Transverse colon (tissue), 4 donors: Measurements from ENCODE around the gene CD52. TPM values are rescaled to one million over a fixed set of nuclear protein-coding genes. Genes with fewer than 3 reads are reported as not detected.

Experiments
- DNase-seq: peaks from one replicate; pipeline ENCODE4 v3.0.0-alpha.2; 2019
- H3K27ac ChIP-seq, 4 donors: fragments of 200-600 bp; sonication (generic); 2 replicates each; pipeline ENCODE4 v1.5.1; 2016 to 2018; ENCODE audit warnings: inconsistent platforms in 4 of 4
- H3K27me3 ChIP-seq: fragments of 200-600 bp; sonication (generic); 2 replicates; pipeline ENCODE4 v1.5.1; 2017; ENCODE audit warnings: inconsistent platforms
- H3K36me3 ChIP-seq, 4 donors: fragments of 200-600 bp; sonication (generic); 2 replicates each; pipeline ENCODE4 v1.5.1; 2017 to 2019; ENCODE audit warnings: inconsistent platforms in 4 of 4
- H3K4me1 ChIP-seq, 4 donors: fragments of 200-600 bp; sonication (generic); 2 replicates each; pipeline ENCODE4 v1.5.1; 2017 to 2020; ENCODE audit warnings: inconsistent platforms in 4 of 4
- H3K4me3 ChIP-seq, 4 donors: fragments of 200-600 bp; sonication (generic); 1 replicate in 1 of 4; 2 replicates in 3 of 4; pipeline versions ENCODE4 v1.5.1 to v1.6.1; 2017 to 2019; ENCODE audit warnings: inconsistent platforms in 4 of 4
- H3K9me3 ChIP-seq, 2 donors: fragments of 200-600 bp; sonication (generic); 2 replicates each; pipeline ENCODE4 v1.5.1; 2017 to 2019; ENCODE audit warnings: inconsistent platforms in 2 of 2
- EP300 ChIP-seq: sonication (generic); formaldehyde crosslinking; IDR thresholded peaks from one replicate; pipeline ENCODE4 v1.6.1; 2017; ENCODE audit warnings: antibody characterized with exemption, low read depth
- POLR2A ChIP-seq: fragments of 450-650 bp; IDR thresholded peaks from one replicate; pipeline ENCODE4 v1.6.1; 2016; ENCODE audit warnings: antibody characterized with exemption, mild to moderate bottlenecking, moderate library complexity
- POLR2AphosphoS5 ChIP-seq, 3 donors: sonication (generic); formaldehyde crosslinking; IDR thresholded peaks; one replicate each; pipeline ENCODE4 v1.6.1; 2016; ENCODE audit warnings: antibody characterized with exemption in 3 of 3
- WGBS, 2 donors: methylation state at CpG; one replicate each; pipeline ENCODE4 v1.1.5; 2018; ENCODE audit warnings: low coverage in 1 of 2; 5-methylcytosine and 5-hydroxymethylcytosine counted together
- in situ Hi-C, 4 donors: fragments of 200-750 bp; cut with MboI; loops; one replicate each; pipeline versions ENCODE4 v1.15.0 to v1.15.1; 2017; ENCODE audit warnings: low sequenced_read_pairs in 3 of 4, low pct_ligation_motif_present in 1 of 4, low pct_unique_long_range_greater_than_20kb in 1 of 4
- intact Hi-C: fragments of 100-400 bp; cut with DNase I; formaldehyde crosslinking; loops from one replicate; pipeline ENCODE4 v1.15.1; 2023; ENCODE audit warnings: low total_unique reads
- total RNA-seq, 4 donors: library from RNA; depleted of rRNA; stranded (reverse); fragments of >200 nt; gene quantifications; one replicate each; pipeline ENCODE4 v1.1.0, GENCODE V29; 2016
- TF ChIP-seq, protein P1 (sequence below), 5 experiments: fragments of 200-600 bp in 3 of 5; fragments of 450-650 bp in 2 of 5; sonication (generic) in 3 of 5; IDR thresholded peaks; 1 replicate in 2 of 5; 2 replicates in 3 of 5; pipeline ENCODE4 v1.5.1; 2016 to 2017; ENCODE audit warnings: antibody characterized with exemption in 5 of 5, inconsistent platforms in 3 of 5, mild to moderate bottlenecking in 2 of 5, moderate library complexity in 1 of 5

Gene CD52
- total RNA-seq, 4 donors from 2014 or later: 5.3 to 56.1 (median 21.1) TPM; not detected in 1

DNA sequence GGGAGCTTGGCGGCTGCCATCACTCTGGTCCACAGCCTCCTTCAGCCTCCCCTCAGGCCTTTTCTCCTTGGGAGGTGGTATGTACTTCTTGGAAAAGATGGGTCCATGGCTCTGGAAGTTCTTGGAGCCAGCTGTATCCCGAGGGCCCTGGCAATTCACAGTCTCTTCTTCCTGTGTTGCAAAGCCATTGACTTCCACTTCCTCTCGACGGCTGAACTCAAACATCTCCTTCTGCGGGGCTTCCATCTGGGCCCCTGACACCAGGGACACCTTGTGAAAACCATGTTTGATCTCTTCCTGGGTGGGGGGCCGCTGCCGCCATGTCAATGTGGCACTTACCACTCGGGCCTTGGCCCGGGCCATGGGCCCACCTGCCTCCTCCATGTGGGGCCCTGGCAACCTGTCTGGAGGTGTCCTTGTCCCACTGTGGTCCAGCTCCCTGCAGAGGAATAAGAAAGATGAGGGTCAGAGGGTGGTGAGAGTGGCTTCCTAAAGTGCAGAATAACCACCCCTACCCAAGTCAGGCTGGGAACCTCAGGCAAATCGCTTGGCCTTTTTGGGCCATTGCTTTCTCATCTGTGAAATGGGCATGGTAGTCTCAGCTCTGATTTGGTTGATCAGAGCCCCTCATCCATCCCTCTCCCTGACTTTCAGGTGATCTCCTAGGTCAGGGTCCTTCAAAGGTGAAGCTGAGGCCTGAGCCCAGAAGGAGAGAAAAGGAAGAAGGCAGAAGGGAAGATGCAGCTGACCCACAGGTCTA lies 28.7 kb downstream of the CD52 start:
- peaks cover 0 to 7% (median 2%) of the 10 kb centered on the region in 4 donors for H3K4me1 ChIP-seq
- in situ Hi-C loops (no loop called here), intact Hi-C loops (no loop called here)
- H3K36me3 ChIP-seq: no peaks in the 10 kb centered on the region
- no peak for DNase-seq
- no peak overlapping the region for H3K4me3 ChIP-seq
- TF ChIP-seq POLR2AphosphoS5 (IDR thresholded peaks at IDR 0.05) (no peak), EP300 (no peak), POLR2A (no peak)
- TF ChIP-seq, protein P1, sequence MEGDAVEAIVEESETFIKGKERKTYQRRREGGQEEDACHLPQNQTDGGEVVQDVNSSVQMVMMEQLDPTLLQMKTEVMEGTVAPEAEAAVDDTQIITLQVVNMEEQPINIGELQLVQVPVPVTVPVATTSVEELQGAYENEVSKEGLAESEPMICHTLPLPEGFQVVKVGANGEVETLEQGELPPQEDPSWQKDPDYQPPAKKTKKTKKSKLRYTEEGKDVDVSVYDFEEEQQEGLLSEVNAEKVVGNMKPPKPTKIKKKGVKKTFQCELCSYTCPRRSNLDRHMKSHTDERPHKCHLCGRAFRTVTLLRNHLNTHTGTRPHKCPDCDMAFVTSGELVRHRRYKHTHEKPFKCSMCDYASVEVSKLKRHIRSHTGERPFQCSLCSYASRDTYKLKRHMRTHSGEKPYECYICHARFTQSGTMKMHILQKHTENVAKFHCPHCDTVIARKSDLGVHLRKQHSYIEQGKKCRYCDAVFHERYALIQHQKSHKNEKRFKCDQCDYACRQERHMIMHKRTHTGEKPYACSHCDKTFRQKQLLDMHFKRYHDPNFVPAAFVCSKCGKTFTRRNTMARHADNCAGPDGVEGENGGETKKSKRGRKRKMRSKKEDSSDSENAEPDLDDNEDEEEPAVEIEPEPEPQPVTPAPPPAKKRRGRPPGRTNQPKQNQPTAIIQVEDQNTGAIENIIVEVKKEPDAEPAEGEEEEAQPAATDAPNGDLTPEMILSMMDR (IDR thresholded peaks at IDR 0.05): no peak
- no peaks in the 10 kb centered on the region for H3K27me3 ChIP-seq
- WGBS, 2 donors: 73 to 86% methylated on average over 4 to 10 of the region's 10 CpGs
- no peaks in the 10 kb centered on the region for H3K9me3 ChIP-seq
- no peak overlapping the region for H3K27ac ChIP-seq

DNA sequence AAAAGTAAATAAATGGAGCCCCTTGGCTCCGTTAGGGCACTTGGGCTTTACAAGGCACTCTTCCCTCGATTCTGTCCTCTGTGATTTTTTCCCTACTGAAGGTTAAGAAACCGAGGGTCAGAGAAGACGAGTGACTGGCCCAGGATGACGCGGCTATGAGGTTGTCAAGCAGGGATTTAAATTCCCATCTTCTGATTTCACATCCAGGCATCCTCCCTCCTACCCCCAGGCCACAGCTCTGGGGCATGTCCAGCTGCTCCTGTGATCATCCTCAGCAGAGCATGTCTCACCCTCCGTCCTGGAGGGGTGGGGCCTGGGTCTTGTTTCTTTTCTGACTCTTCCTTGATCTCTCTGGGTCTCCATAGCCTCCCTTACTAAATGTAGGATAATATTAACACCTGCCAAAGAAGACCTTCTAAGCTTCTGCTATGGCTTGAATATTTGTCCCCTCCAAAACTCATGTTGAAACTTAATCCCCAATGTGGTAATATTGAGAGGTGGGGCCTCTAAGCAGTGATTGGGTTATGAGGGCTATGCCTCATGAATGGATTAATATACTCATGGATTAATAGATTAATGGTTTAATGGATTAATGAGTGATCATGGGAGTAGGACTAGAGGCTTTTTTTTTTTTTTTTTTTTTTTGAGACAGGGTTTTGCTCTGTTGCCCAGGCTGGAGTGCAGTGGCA lies 31.6 kb downstream of the CD52 start:
- no peak overlapping the region for H3K4me3 ChIP-seq
- no peaks in the 10 kb centered on the region for H3K36me3 ChIP-seq
- no peak overlapping the region for H3K27ac ChIP-seq
- 76 to 80% methylated on average over 6 to 7 of the region's 7 CpGs for WGBS, 2 donors
- peaks cover 0 to 16% (median 9%) of the 10 kb centered on the region in 4 donors for H3K4me1 ChIP-seq
- no peaks in the 10 kb centered on the region for H3K27me3 ChIP-seq
- no peaks in the 10 kb centered on the region for H3K9me3 ChIP-seq
- in situ Hi-C loops (no loop called here), intact Hi-C loops (no loop called here)
- no peak for TF ChIP-seq POLR2A
- TF ChIP-seq, protein P1 (IDR thresholded peaks at IDR 0.05): no peak
- TF ChIP-seq POLR2AphosphoS5 (IDR thresholded peaks at IDR 0.05): no peak
- TF ChIP-seq EP300: no peak
- no peak for DNase-seq

DNA sequence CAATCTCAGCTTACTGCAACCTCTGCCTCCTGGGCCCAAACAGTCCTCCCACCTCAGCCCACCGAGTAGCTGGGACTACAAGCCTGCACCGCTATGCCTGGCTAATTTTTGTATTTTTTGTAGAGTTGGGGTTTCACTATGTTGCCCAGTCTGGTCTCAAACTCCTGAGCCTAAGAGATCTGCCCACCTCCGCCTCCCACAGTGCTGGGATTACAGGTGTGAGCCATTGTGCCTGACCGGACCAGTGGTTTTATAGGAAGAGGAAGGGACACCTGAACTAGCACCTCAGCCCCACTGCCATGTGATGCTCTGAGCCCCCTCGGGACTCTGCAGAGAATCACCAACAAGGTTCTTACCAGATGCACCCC lies 32.1 kb downstream of the CD52 start:
- Histone ChIP-seq H3K36me3 (no peaks in the 10 kb centered on the region), H3K9me3 (no peaks in the 10 kb centered on the region), H3K4me3 (no peak overlapping the region), H3K27me3 (no peaks in the 10 kb centered on the region), H3K4me1 (peaks cover 0 to 21% (median 15%) of the 10 kb centered on the region in 4 donors), H3K27ac (no peak overlapping the region)
- intact Hi-C loops (no loop called here), in situ Hi-C loops (no loop called here)
- no peak for TF ChIP-seq POLR2AphosphoS5 (IDR thresholded peaks at IDR 0.05)
- TF ChIP-seq EP300: no peak
- TF ChIP-seq, protein P1 (IDR thresholded peaks at IDR 0.05): no peak
- TF ChIP-seq POLR2A: no peak
- WGBS, 2 donors: 91% methylated on average over 5 of the region's 5 CpGs; no CpG with 5 or more reads in 1 of the 2 donors
- DNase-seq: no peak

DNA sequence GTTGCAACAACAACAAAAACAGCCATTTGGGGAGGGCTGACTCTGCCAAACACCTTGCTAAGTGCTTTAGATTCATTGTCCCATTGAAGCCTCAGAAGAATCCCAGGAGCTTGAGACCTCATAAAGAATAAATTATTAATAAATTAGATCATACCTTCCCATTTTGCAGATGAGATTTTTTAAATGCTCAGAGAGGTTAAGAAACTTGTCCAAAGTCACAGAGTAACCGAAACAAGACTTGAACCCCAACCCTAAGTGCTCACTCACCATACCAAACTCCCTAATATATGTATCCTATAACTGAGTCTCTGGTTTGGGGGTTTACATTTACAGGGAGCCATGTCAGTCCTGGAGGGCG lies 32.6 kb downstream of the CD52 start:
- no peak for DNase-seq
- peaks cover 0 to 24% (median 18%) of the 10 kb centered on the region in 4 donors for H3K4me1 ChIP-seq
- no peaks in the 10 kb centered on the region for H3K36me3 ChIP-seq
- H3K27me3 ChIP-seq: no peaks in the 10 kb centered on the region
- in situ Hi-C loops (no loop called here), intact Hi-C loops (no loop called here)
- H3K4me3 ChIP-seq: no peak overlapping the region
- TF ChIP-seq POLR2A: no peak
- TF ChIP-seq EP300: no peak
- TF ChIP-seq, protein P1 (IDR thresholded peaks at IDR 0.05): no peak
- no peak for TF ChIP-seq POLR2AphosphoS5 (IDR thresholded peaks at IDR 0.05)
- 62 to 100% methylated on average over 1 to 2 of the region's 2 CpGs for WGBS, 2 donors
- no peak overlapping the region for H3K27ac ChIP-seq
- no peaks in the 10 kb centered on the region for H3K9me3 ChIP-seq
